Right atrium auricular region (tissue), 2 donors: ENCODE measurements around the gene MEIOB. TPM values are rescaled to one million over a fixed set of nuclear protein-coding genes. Genes with fewer than 3 reads are reported as not detected.
A peak's percentile ranks its signal among the peaks of the same experiment; 100 is the strongest.

Source experiments
- DNase-seq: peaks from one replicate; pipeline ENCODE4 v3.0.0-alpha.2; 2019; ENCODE audit warnings: low spot score
- H3K27ac ChIP-seq, 2 donors: fragments of 200-600 bp; sonication (generic); 1 replicate in 1 of 2; 2 replicates in 1 of 2; pipeline ENCODE4 v1.5.1; 2016 to 2019
- H3K27me3 ChIP-seq, 2 donors: fragments of 200-600 bp; sonication (generic); one replicate each; pipeline versions ENCODE4 v1.5.1 to v1.6.0; 2017 to 2019
- H3K36me3 ChIP-seq: fragments of 200-600 bp; sonication (generic); one replicate; pipeline ENCODE4 v1.5.1; 2016
- H3K4me1 ChIP-seq, 2 donors: fragments of 200-600 bp; sonication (generic); one replicate each; pipeline versions ENCODE4 v1.5.1 to v1.6.0; 2017 to 2019
- H3K4me3 ChIP-seq, 2 donors: fragments of 200-600 bp; sonication (generic); 1 replicate in 1 of 2; 2 replicates in 1 of 2; pipeline ENCODE4 v1.5.1; 2017 to 2019; ENCODE audit warnings: mild to moderate bottlenecking in 1 of 2, moderate library complexity in 1 of 2
- H3K9me3 ChIP-seq, 2 donors: fragments of 200-600 bp; sonication (generic); one replicate each; pipeline ENCODE4 v1.5.1; 2019
- CTCF ChIP-seq, 2 donors: fragments of 200-600 bp; sonication (generic); IDR thresholded peaks; one replicate each; pipeline ENCODE4 v1.5.1; 2019; ENCODE audit warnings: antibody characterized with exemption in 2 of 2
- total RNA-seq, 2 donors: library from RNA; depleted of rRNA; stranded (reverse); fragments of >200 nt; gene quantifications; one replicate each; pipeline ENCODE4 v1.1.0, GENCODE V29; 2016

The MEIOB gene
- total RNA-seq, 2 donors from 2014 or later: not detected

GRCh38 chr16:1812732-1813163 lies 59.2 kb downstream of the MEIOB start:
- Histone ChIP-seq H3K36me3 (peaks cover 56% of the 10 kb centered on the region), H3K27me3 (no peaks in the 10 kb centered on the region), H3K4me3 (no peak overlapping the region), H3K4me1 (peaks cover 0 to 9% of the 10 kb centered on the region in 2 donors), H3K27ac (no peak overlapping the region), H3K9me3 (no peaks in the 10 kb centered on the region)
- peak; percentile 73 for DNase-seq
- peak in 1 of 2 donors; percentile 64 for TF ChIP-seq CTCF (IDR thresholded peaks at IDR 0.05)

- no peaks in the 10 kb centered on the region for H3K9me3 ChIP-seq
- H3K36me3 ChIP-seq: peaks cover 51% of the 10 kb centered on the region
- DNase-seq: no peak
- no peak overlapping the region for H3K27ac ChIP-seq
- H3K27me3 ChIP-seq: no peaks in the 10 kb centered on the region
- peaks cover 0 to 9% of the 10 kb centered on the region in 2 donors for H3K4me1 ChIP-seq
- H3K4me3 ChIP-seq: no peak overlapping the region
- no peak for TF ChIP-seq CTCF (IDR thresholded peaks at IDR 0.05)
These were observed 61.4 kb downstream of the MEIOB start for GRCh38 chr16:1810536-1810935.

GRCh38 chr16:1810106-1810505 lies 61.9 kb downstream of the MEIOB start:
- peaks cover 0 to 9% of the 10 kb centered on the region in 2 donors for H3K4me1 ChIP-seq
- H3K9me3 ChIP-seq: no peaks in the 10 kb centered on the region
- no peak for TF ChIP-seq CTCF (IDR thresholded peaks at IDR 0.05)
- DNase-seq: no peak
- H3K36me3 ChIP-seq: peaks cover 47% of the 10 kb centered on the region
- H3K4me3 ChIP-seq: no peak overlapping the region
- H3K27ac ChIP-seq: no peak overlapping the region
- no peaks in the 10 kb centered on the region for H3K27me3 ChIP-seq

GRCh38 chr16:1809281-1809801 lies 62.6 kb downstream of the MEIOB start:
- no peak for DNase-seq
- Histone ChIP-seq H3K9me3 (no peaks in the 10 kb centered on the region), H3K4me1 (peaks cover 0 to 9% of the 10 kb centered on the region in 2 donors), H3K27me3 (no peaks in the 10 kb centered on the region), H3K27ac (no peak overlapping the region), H3K4me3 (no peak overlapping the region), H3K36me3 (peaks cover 47% of the 10 kb centered on the region)
- TF ChIP-seq CTCF (IDR thresholded peaks at IDR 0.05): no peak

- H3K4me3 ChIP-seq: no peak overlapping the region
- no peaks in the 10 kb centered on the region for H3K9me3 ChIP-seq
- H3K27me3 ChIP-seq: no peaks in the 10 kb centered on the region
- no peak for DNase-seq
- no peak for TF ChIP-seq CTCF (IDR thresholded peaks at IDR 0.05)
- peaks cover 0 to 9% of the 10 kb centered on the region in 2 donors for H3K4me1 ChIP-seq
- no peak overlapping the region for H3K27ac ChIP-seq
- H3K36me3 ChIP-seq: peaks cover 44% of the 10 kb centered on the region
These were observed 63.3 kb downstream of the MEIOB start for GRCh38 chr16:1808691-1809090.

GRCh38 chr16:1807626-1808025 lies 64.3 kb downstream of the MEIOB start:
- Histone ChIP-seq H3K36me3 (peaks cover 40% of the 10 kb centered on the region), H3K9me3 (no peaks in the 10 kb centered on the region), H3K4me3 (no peak overlapping the region), H3K27ac (no peak overlapping the region), H3K4me1 (peaks cover 0 to 3% of the 10 kb centered on the region in 2 donors), H3K27me3 (no peaks in the 10 kb centered on the region)
- TF ChIP-seq CTCF (IDR thresholded peaks at IDR 0.05): no peak
- DNase-seq: no peak
